GM19455 (cell line): Measurements from ENCODE around the gene ASXL2.

Source experiments
- ATAC-seq: cut with Tn5 transposase; IDR thresholded peaks from one replicate; pipeline ENCODE4 v1.9.1; 2021; ENCODE audit not compliant: unreplicated experiment

The ASXL2 gene

DNA sequence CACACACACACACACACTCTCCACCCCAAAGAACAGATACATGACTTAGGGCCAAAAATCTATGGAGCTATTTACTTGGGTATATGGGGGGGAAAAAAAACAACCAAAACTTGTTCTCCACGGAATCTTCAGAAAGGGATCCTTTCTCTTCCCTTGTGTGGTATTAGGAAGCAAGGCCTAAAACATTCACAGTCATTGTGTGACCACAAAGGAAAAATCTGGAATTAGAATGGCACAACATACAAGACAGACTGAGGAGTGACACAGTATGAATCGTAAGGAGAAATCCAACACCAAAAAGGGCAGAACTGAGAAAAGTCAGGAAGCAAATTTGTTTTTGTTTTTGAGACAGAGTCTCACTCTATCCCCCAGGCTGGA lies 70.3 kb downstream of the ASXL2 start:
- no peak for ATAC-seq

DNA sequence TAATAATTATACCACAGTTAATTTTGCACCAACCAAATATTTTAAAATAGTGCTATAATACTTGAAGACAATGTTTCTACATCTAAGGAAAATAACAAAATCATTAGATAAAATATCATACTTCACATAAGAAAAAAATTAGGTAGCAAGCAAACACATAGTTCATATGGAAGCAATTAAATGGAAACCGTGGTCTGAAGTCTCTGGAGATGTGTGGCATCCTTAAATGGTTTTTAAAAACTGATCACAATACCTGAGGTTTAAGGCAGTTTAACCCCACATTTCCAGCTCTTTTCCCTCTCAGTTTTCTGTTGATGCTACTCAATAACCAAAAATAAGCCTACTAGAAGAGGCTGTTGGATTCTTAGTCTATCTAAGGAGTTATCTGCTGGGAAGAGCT lies 71.3 kb downstream of the ASXL2 start:
- no peak for ATAC-seq

DNA sequence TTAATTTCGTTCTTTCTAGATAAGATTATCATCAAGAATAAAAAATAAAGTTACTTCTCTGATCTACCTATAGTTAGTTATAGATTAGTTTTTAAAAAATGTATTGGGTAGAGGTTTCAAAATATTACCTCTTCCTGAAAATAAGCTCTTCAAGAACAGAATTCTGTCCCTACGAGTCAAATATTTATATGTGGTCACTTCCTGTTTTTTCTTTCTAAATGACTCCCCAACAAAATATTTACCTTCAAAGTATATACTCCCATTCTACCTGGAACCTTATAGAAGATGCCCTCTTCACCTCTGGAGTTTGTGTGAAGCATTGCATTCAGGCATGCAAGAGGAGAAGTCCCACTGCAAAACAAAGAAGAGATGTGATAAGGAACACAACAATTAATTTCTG lies 72.3 kb downstream of the ASXL2 start:
- ATAC-seq = no peak

DNA sequence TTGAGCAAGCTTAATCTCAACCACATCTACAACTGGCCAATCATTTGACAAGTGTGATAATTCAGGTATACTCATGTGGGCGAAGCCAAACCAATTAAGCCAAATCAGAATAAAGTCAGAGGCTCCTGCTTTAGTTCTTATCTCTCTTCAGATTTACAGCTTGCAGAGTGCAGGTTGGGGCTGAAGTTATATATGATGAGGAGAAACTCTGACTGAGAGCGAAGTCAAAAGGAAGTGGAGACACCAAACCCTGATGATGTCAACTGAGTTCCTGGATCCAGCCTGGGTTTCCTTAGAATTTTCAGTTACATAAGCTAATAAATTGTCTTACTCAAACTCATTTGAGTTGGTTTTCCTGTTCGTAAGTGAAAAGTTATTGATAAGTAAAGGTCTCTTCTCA lies 73.9 kb downstream of the ASXL2 start:
- no peak for ATAC-seq

DNA sequence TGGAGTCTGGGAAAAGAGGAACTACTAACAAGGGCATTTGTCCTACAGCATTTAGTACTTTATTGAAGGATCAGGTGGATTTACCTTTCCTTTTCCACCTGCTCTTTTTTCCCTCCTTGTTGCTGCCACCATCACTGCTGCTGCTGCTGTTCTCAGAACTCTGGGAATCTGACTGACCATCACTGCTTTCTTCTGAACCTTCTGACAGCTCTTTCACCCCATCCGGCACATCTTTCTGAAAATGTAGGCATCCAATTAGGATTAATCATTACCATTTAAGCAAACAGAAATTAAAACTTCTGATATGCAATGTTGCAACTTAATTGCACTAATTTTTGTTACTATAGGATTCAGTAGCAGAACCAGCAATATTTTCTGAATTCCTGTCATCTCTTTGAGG lies 79.0 kb downstream of the ASXL2 start:
- ATAC-seq = no peak

DNA sequence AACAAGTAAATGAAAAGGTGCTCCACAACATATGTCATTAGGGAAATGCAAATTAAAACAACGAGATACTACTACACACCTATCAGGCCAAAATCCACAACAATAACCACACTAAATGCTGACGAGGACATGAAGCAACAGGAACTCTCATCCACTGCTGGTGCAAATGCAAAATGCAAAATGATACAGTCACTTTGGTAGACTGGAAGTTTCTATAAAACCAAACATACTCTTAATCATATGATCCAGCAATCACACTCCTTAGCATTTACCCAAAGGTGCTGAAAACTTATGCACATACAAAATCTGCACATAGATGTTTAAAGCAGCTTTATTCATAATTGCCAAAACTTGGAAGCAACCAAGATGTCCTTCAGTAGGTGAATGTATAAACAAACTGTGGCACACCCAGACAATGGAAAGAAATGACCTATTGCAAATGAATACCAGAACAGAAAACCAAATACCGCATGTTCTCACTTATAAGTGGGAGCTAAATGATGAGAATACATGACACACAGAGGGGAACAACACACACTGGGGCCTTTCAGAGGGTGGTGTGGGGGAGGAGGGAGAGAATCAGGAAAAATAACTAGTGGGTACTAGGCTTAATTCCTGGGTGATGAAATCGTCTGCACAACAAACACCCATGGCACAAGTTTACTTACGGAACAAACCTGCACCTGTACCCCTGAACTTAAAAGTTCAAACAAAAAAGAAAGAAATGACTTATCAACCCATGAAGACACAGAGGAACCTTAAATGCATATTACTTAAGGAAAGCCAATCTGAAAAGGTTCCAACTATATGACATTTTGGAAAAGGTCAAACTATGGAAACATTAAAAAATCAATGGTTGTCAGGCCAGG lies 80.4 kb downstream of the ASXL2 start:
- ATAC-seq = no peak

DNA sequence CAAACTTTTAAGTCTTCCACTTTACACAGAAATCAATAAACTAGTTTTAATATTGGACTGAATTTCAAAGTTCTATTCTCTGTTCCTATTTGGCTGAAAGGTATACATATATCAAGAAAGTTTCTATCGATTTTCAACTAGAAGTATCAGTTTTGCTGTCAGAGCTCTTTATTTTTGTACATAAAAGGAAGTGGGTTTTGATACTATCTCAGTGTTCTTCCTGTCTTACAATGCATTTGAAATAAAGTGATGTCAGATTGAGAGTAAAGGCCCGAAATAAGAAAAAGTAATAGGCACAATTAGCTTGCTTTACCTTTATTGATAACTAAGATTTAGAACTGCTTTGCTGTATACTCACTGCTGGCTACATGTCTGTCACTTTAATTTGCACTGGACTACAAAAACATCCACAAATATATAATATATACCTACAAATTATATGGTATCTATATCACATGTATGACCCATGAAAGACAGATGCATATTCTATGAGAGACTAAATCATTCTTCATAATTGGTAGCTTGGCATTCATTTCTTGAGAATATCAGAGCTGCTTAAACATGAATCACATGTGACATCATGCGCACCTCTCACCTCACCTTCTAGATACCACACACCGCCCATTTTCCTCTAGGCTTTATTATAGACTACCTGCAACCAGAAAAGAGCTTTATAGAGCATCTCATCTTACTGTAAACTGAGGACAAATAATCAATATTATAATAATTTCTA lies 83.6 kb downstream of the ASXL2 start:
- ATAC-seq = no peak

DNA sequence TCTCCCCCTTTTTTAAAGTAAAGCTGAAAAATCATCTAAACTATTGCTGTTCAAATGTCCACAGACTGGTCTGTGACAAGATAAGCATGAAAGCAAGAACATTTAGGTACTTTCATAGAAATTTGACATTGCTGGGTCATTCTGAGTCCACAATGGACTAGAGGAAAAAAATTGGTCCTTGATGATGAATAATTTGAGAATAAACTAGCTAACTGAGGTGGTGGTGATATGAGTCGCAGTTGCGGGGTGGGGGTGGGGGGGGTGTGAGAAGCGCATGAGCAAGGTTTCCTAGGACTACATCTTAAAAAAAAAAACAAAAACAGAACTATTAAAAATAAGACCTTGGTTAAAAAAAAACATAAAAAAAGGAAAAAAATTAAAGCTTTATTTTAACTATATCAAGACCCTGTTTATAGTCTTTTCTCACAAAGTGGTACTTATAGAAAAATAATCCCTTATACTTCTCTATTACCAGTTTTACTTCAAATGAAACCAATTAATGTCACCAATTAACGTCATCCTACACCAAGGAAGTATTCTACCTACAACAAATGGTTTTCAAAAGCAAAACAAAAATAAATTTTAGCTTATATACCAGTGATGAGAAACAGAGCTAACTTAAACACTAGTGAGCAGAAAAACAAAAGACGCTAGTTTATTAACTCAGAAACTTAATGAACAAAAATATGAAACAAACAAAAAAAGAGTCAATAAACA lies 88.1 kb downstream of the ASXL2 start:
- no peak for ATAC-seq

DNA sequence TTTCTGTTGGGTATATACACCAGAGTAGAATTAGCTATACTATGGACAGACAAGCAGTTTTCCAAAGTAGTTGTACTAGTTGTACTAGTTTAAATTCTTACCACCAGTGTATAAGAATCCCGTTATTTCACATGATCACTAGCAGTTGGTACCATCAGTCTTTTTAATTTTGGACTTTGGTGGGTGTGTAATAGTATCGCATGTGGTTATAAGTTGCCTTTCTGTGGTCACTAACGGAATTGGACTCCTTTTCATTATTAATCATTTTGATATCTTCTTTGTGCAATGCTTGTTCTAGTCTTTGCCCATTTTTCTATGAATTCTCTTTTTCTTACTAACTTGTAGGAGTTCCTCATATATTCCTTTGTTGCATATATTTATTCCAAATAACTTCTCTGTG lies 89.8 kb downstream of the ASXL2 start:
- ATAC-seq = no peak

DNA sequence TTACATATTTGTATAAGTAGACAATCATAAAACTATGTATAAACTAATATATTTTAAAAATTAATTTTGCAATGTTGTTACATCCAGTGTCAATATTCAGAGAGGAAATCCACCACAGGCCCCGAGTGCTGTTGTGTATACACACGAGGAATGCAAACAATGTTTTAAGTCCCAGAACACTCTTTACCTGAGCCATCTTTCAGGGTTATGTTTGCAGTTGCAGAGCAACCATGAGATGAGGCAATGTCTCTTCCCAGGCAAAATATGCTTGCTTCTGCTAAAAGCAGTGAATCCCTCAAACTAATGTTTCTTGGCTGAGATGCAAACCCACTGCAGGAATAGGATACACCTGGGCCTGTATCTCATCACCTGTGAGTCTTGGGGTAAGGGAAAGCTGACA lies 91.3 kb downstream of the ASXL2 start:
- ATAC-seq = no peak

DNA sequence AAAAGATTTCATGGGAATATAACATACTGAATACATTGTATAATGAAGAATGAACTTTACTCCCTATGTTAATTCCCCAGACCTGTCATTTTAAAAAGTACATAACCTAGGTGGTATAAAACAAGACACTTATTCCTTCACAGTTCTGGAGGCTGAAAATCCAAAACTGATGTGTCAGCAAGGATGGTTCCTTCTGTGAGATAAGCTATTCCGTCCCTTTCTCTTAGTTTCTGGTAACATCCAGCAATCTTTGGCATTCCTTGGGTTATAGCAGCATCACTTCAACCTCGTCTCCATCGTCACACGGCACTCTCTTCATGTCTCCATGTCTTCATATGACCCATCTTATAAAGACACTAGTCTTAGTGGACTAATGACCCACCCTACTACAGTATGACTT lies 93.9 kb downstream of the ASXL2 start:
- no peak for ATAC-seq

DNA sequence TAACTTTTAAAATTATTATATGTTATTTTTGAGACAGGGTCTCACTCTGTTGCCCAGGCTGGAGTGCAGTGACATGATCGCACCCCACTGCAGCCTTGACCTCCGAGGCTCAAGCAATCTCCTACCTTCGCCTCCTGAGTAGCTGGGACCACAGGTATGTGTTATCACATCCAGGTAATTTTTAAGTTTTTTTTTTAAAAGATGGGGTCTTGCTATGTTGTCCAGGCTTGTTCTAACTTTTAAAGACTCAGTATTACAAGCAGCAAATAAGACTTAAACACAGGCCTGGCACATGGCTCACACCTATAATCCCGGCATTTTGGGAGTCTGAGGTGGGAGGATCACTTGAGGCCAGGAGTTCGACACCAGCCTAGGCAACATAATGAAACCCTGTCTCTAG lies 101.2 kb downstream of the ASXL2 start:
- ATAC-seq = no peak

DNA sequence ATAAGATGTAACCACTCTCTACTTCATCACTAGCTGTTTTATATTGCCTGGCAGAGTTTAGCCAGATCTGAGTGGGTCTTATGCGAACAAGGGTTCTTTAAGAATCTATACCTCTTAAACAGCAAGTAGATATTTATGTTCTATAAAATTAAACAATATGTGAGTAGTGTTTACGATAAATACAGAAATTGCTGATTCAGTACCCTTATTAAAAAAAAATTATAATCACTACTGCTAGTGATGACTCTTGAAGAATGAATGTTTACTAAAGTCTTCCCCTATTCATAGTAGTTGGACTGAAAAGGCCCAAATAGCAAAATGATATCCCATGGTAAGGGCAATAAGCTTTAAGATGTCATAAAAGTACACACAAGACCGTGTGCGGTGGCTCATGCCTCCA lies 106.2 kb downstream of the ASXL2 start:
- no peak for ATAC-seq

DNA sequence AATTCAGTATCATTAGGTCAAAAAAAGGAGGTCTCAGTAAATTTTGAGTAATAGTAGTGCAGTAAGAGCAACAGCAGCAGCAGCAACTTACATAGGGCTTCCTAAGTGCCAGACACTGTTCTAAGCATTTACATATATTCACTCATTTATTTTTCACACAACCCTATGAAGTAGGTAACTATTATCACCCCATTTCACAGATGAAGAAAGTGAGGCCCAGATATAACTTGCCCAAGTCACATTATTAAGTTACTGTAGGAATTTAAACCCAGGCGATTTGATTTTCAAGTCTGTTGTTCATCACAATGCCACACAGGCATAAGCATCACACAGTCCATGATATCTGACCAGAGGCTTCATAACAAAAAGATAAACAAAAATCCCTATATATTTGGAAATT lies 114.7 kb downstream of the ASXL2 start:
- ATAC-seq = no peak

DNA sequence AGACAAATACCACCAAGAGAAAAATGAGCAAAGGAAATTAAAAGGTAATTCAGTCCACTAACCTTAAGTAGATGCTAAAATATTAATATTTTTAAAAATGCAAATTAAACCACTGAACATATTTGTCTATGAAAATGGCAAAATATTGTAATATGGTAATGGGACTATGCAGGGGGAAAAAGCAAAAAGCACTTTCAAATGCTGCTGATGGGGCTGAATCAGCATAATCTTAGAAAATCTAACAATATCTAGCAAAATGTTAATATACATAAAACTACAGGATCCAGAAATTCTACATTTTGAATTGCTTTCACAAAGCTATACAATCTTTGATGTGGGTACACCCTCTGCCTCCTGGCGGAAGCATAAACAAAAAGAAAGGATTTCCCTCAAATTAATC lies 118.0 kb downstream of the ASXL2 start:
- no peak for ATAC-seq

DNA sequence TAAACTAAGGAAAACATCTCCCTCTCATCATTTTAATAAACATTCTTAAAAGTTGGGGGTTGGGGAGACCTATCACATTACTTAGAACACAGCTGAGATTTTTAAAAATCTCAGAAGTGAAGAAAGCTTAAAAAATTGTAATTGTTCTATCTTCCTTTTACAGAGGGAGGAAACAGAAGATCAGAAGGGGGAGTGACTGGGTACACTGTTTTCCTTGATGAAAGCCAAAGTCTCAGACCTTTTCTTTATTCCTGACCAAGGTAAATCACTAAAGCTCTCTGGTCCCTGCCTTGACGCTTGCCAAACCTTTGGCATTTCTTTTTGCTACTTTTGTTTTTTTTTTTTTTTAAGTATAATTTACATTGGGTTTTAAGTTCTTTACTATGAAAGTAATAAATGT lies 119.9 kb downstream of the ASXL2 start:
- no peak for ATAC-seq

DNA sequence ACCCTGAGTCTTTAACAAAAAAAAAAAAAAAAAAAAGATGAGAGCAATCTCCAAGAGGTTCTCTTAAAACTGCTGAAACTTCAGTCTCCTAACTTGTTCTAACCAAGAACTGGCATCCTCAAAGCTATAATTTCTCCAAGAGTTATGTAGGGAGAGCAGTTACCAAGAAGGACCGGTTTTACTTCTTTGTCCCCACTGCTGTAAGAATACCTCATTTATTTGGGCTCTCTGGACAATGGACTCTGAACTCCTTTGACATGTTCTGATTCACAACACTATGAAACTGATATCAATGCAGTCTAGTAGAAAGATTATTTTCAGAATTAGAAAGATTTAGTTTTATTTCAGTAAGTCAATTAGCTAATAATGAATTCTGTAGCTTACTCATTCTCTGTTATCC lies 120.4 kb downstream of the ASXL2 start:
- no peak for ATAC-seq

DNA sequence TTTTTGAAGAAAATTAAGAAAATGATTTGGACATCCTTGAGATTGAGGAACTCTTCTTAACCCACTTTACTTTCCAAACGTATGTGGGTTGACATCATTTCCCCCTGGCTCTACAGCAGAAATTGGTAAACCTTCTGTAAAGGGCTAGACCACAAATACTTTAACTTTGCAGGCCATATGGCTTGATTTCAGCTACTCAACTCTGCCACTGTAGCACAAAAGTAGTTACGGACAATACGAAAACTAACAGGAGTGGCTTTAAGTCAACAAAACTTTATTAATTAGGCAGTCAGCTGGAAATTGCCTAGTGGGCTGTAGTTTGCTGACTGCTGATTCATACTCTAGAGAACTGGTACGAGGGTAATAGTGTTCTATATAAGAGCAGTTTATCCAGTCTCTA lies 121.8 kb downstream of the ASXL2 start:
- no peak for ATAC-seq

DNA sequence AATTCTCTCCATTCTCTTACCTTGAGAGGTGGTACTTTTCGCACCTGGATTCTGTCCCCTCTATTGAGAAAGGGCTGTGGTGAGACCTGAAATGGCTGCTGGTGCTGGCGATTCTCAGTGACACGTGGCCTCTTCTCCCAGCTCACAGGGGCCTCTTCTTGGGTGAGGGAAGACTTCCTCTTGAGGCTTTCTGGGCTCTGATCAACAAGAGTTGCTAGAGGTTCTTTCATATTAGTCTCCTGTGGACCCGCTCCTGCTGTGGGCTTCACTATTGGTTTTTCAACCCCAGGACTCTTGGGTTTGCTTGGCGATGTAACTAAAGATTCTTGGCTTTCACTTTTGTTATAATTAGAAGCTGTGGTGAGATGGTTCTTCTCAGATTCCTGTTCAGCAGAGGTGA lies 128.6 kb downstream of the ASXL2 start:
- no peak for ATAC-seq

DNA sequence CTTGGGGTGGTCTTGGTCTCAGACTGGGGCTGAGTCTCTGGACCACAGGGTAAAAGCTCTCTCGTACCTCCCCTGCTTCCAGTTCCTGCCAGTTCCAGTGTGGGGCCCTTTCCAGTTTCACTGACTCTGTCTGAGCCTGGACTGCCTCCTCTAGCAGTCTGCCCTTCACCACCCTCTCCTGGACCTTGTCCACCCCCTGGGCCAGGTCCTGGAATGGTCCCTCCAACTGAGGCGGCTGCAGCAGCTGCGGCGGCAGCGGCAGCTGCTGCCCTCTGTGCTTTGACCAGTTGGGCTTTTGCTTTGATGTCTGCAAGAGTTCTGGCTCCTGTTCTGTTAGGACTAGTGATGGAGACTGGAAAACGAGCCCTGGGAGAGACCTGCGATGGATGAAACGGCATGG lies 134.2 kb downstream of the ASXL2 start:
- no peak for ATAC-seq

DNA sequence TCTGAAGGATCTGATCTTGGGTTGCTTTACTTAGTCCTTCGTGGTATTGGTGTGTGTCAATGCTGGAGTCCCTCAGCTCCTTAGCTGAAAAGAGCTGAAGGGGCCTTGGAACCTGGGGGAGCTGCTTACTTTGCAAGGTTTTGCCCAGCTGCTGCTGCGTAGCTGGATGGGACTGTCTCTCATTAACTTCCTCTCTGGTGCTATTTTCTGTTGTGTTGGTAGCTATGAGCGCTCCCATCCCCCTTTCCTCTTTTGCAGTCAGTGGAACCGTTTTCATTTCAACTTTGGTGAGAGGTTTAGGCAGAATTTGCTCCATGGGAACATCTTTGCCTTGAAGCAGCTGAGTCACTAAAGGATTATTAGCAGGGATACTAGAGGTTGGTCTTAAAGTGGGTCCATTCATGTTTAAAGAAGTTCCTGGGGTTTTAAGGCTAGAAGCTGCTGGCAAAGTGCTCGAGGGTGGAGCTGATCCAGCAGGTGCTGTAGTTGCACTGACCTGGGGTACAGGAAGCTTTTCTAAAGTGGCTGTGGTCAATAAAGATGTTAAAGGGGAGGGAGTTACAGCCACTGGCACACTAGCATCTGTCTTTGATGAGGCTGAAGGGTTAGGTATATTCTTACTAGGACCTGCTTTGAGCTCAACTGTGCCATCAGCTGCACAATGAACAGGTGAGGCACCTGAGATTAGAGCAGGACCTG lies 135.0 kb downstream of the ASXL2 start:
- no peak for ATAC-seq
